Neural cell (in vitro differentiated cells): ENCODE data around the gene ODAD3. TPM values are rescaled to one million over a fixed set of nuclear protein-coding genes. Genes with fewer than 3 reads are reported as not detected.

Experiments
- H2AFZ ChIP-seq: fragments of 200-600, 300-800 bp; sonication (generic), shearing (Covaris generic); 2 replicates; pipeline ENCODE4 v1.6.0; 2014; ENCODE audit warnings: low read depth, mild to moderate bottlenecking, antibody characterized with exemption, low read length, moderate library complexity
- H3F3A ChIP-seq: fragments of 200-600 bp; shearing (Covaris generic); 2 replicates; pipeline ENCODE4 v1.6.1; 2016; ENCODE audit warnings: mild to moderate bottlenecking, moderate library complexity, mixed read lengths, antibody characterized with exemption, low read length; ENCODE audit not compliant: insufficient read depth, poor library complexity, severe bottlenecking
- H3K27ac ChIP-seq: fragments of 200-600, 300-800 bp; sonication (generic), shearing (Covaris generic); 2 replicates; pipeline ENCODE4 v1.5.1; 2014; ENCODE audit warnings: mild to moderate bottlenecking, low read length, moderate library complexity
- H3K27me3 ChIP-seq: fragments of 300-800, 200-600 bp; sonication (generic), shearing (Covaris generic); 2 replicates; pipeline ENCODE4 v1.6.0; 2014; ENCODE audit warnings: mild to moderate bottlenecking, low read depth, low read length, moderate library complexity; ENCODE audit not compliant: insufficient read depth
- H3K36me3 ChIP-seq: fragments of 300-800, 200-600 bp; sonication (generic), shearing (Covaris generic); 2 replicates; pipeline ENCODE4 v1.5.1; 2014; ENCODE audit warnings: mild to moderate bottlenecking, antibody characterized with exemption, low read length, moderate library complexity; ENCODE audit not compliant: insufficient read depth
- H3K4me2 ChIP-seq: fragments of 300-800, 200-600 bp; sonication (generic), shearing (Covaris generic); 2 replicates; pipeline ENCODE4 v1.6.0; 2014; ENCODE audit warnings: mild to moderate bottlenecking, low read length
- H3K4me3 ChIP-seq: fragments of 300-800, 200-600 bp; sonication (generic), shearing (Covaris generic); 2 replicates; pipeline ENCODE4 v1.5.1; 2014; ENCODE audit warnings: mild to moderate bottlenecking, low read length, moderate library complexity
- H3K79me2 ChIP-seq: fragments of 200-600 bp; shearing (Covaris generic); replicated peaks from 2 replicates; pipeline ENCODE4 v1.6.0; 2014; ENCODE audit warnings: mild to moderate bottlenecking, low read length, moderate library complexity; ENCODE audit not compliant: insufficient read depth
- H3K9ac ChIP-seq: fragments of 300-800, 200-600 bp; sonication (generic), shearing (Covaris generic); 2 replicates; pipeline ENCODE4 v1.6.1; 2016; ENCODE audit warnings: mild to moderate bottlenecking, low read length, mixed read lengths
- H3K9me2 ChIP-seq: fragments of 200-600 bp; shearing (Covaris generic); 2 replicates; pipeline ENCODE4 v1.6.1; 2016; ENCODE audit warnings: mild to moderate bottlenecking, low read length, mixed read lengths; ENCODE audit not compliant: insufficient read depth
- H3K9me3 ChIP-seq: fragments of 200-600, 300-800 bp; sonication (generic), shearing (Covaris generic); 2 replicates; pipeline ENCODE4 v1.6.1; 2016; ENCODE audit warnings: mild to moderate bottlenecking, mixed run types, low read length, moderate library complexity, mixed read lengths
- H4K20me1 ChIP-seq: fragments of 200-600 bp; shearing (Covaris generic); 2 replicates; pipeline ENCODE4 v1.6.1; 2016; ENCODE audit warnings: mild to moderate bottlenecking, mixed run types; ENCODE audit not compliant: insufficient read depth
- EP300 ChIP-seq: fragments of 450-650 bp; conservative IDR thresholded peaks from 2 replicates; pipeline ENCODE4 v1.6.1; 2014; ENCODE audit warnings: antibody characterized with exemption, mild to moderate bottlenecking, moderate library complexity; ENCODE audit not compliant: poor library complexity, severe bottlenecking
- EZH2 ChIP-seq: fragments of 200-600, 300-800 bp; shearing (Covaris generic), sonication (generic); IDR thresholded peaks from 2 replicates; pipeline ENCODE4 v1.6.1; 2014; ENCODE audit warnings: antibody characterized with exemption, low read length, borderline replicate concordance, mild to moderate bottlenecking; ENCODE audit not compliant: insufficient read depth, poor library complexity, severe bottlenecking
- MXI1 ChIP-seq: fragments of 450-650 bp; conservative IDR thresholded peaks from 2 replicates; pipeline ENCODE4 v1.6.1; 2014; ENCODE audit warnings: antibody characterized with exemption, mild to moderate bottlenecking; ENCODE audit not compliant: poor library complexity, severe bottlenecking
- POLR2AphosphoS5 ChIP-seq: IDR thresholded peaks from 2 replicates; pipeline ENCODE4 v1.6.1; 2012
- RAD21 ChIP-seq: fragments of 450-650 bp; conservative IDR thresholded peaks from 2 replicates; pipeline ENCODE4 v1.6.1; 2014; ENCODE audit warnings: antibody characterized with exemption, mild to moderate bottlenecking, moderate library complexity
- SMC3 ChIP-seq: fragments of 450-650 bp; conservative IDR thresholded peaks from 2 replicates; pipeline ENCODE4 v1.6.1; 2014; ENCODE audit warnings: antibody characterized with exemption, mild to moderate bottlenecking, moderate library complexity; ENCODE audit not compliant: poor library complexity
- TAF1 ChIP-seq: IDR thresholded peaks from 2 replicates; pipeline ENCODE4 v1.6.1; 2012; ENCODE audit warnings: low read depth
- polyA plus RNA-seq: library from polyadenylated mRNA; depleted of rRNA; stranded (reverse); fragments of >200 nt; gene quantifications from 2 replicates; pipeline ENCODE4 v1.2.3, GENCODE V29; 2014
- TF ChIP-seq, protein P1 (sequence below): fragments of 450-650 bp; IDR thresholded peaks from 2 replicates; pipeline ENCODE4 v1.5.1; 2014; ENCODE audit warnings: antibody characterized with exemption, mild to moderate bottlenecking, moderate library complexity; ENCODE audit not compliant: poor library complexity, severe bottlenecking
- TF ChIP-seq, protein P2 (sequence below): IDR thresholded peaks from 2 replicates; pipeline ENCODE4 v1.6.1; 2012; ENCODE audit warnings: borderline replicate concordance

The ODAD3 gene
- polyA plus RNA-seq, 1 donor from 2014 or later: 3.4 TPM

DNA sequence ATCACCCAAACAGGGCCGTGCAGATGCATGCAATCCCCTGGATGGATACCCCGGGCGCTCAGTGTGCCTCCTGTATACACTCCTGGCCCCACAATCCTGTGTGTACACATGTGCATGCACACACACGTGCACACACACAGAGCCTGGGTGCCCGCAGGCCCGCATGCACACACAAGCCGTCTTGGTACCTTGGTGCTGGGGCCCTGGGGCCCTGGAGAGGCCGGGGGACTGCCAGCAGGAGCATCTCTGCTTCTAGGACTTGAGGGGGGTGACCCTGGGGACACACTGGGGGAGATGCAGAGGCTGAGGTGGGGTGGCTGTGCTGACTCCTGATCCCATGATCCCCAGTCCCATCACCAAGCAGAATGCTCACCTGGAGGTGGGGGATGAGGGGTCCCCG, 35.3 kb downstream of the ODAD3 start:
- Histone ChIP-seq H3K79me2 (no peaks in the 10 kb centered on the region), H4K20me1 (no peaks in the 10 kb centered on the region), H3K4me3 (no peak overlapping the region), H3K27me3 (no peaks in the 10 kb centered on the region), H3K9ac (no peak overlapping the region), H3K4me2 (no peak overlapping the region), H3K9me3 (no peaks in the 10 kb centered on the region), H3F3A (no peaks in the 10 kb centered on the region), H3K9me2 (no peaks in the 10 kb centered on the region), H3K36me3 (no peaks in the 10 kb centered on the region), H3K27ac (no peak overlapping the region), H2AFZ (no peak overlapping the region)
- TF ChIP-seq, protein P1, sequence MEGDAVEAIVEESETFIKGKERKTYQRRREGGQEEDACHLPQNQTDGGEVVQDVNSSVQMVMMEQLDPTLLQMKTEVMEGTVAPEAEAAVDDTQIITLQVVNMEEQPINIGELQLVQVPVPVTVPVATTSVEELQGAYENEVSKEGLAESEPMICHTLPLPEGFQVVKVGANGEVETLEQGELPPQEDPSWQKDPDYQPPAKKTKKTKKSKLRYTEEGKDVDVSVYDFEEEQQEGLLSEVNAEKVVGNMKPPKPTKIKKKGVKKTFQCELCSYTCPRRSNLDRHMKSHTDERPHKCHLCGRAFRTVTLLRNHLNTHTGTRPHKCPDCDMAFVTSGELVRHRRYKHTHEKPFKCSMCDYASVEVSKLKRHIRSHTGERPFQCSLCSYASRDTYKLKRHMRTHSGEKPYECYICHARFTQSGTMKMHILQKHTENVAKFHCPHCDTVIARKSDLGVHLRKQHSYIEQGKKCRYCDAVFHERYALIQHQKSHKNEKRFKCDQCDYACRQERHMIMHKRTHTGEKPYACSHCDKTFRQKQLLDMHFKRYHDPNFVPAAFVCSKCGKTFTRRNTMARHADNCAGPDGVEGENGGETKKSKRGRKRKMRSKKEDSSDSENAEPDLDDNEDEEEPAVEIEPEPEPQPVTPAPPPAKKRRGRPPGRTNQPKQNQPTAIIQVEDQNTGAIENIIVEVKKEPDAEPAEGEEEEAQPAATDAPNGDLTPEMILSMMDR: no peak
- TF ChIP-seq TAF1: no peak
- no peak for TF ChIP-seq EZH2
- no peak for TF ChIP-seq MXI1
- TF ChIP-seq POLR2AphosphoS5: no peak
- TF ChIP-seq SMC3: no peak
- TF ChIP-seq, protein P2, sequence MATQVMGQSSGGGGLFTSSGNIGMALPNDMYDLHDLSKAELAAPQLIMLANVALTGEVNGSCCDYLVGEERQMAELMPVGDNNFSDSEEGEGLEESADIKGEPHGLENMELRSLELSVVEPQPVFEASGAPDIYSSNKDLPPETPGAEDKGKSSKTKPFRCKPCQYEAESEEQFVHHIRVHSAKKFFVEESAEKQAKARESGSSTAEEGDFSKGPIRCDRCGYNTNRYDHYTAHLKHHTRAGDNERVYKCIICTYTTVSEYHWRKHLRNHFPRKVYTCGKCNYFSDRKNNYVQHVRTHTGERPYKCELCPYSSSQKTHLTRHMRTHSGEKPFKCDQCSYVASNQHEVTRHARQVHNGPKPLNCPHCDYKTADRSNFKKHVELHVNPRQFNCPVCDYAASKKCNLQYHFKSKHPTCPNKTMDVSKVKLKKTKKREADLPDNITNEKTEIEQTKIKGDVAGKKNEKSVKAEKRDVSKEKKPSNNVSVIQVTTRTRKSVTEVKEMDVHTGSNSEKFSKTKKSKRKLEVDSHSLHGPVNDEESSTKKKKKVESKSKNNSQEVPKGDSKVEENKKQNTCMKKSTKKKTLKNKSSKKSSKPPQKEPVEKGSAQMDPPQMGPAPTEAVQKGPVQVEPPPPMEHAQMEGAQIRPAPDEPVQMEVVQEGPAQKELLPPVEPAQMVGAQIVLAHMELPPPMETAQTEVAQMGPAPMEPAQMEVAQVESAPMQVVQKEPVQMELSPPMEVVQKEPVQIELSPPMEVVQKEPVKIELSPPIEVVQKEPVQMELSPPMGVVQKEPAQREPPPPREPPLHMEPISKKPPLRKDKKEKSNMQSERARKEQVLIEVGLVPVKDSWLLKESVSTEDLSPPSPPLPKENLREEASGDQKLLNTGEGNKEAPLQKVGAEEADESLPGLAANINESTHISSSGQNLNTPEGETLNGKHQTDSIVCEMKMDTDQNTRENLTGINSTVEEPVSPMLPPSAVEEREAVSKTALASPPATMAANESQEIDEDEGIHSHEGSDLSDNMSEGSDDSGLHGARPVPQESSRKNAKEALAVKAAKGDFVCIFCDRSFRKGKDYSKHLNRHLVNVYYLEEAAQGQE: no peak
- no peak for TF ChIP-seq RAD21
- TF ChIP-seq EP300: no peak

DNA sequence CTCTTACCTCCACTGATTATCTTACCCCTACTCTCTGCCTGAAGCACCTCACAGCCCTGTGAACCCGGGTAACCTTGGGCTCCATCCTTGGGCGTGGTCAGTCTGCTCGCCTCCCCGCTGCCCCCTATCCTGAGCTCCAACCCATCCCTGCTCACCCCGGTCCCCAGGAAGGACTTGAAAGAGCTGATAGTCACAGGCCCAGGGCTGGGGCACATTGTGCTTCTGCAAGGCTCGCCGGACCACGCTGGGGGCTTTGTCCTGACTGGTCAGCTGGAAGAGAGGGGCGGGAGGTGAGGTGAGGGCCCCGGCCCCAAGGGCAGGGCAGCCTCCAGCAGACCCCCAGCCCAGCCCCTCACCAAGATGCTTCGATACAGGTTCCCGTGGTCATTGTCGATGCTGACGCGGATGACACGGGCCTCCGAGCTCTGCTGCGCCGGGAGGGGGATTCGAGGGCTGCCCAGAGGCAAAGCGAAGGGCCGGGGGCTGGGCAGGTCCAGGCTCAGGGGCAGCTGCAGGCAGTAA, 37.8 kb downstream of the ODAD3 start:
- no peaks in the 10 kb centered on the region for H3K9me3 ChIP-seq
- no peaks in the 10 kb centered on the region for H3K36me3 ChIP-seq
- no peaks in the 10 kb centered on the region for H3K9me2 ChIP-seq
- H3F3A ChIP-seq: no peaks in the 10 kb centered on the region
- H2AFZ ChIP-seq: no peak overlapping the region
- H3K27ac ChIP-seq: no peak overlapping the region
- H3K4me2 ChIP-seq: no peak overlapping the region
- H4K20me1 ChIP-seq: no peaks in the 10 kb centered on the region
- no peaks in the 10 kb centered on the region for H3K79me2 ChIP-seq
- H3K9ac ChIP-seq: no peak overlapping the region
- no peaks in the 10 kb centered on the region for H3K27me3 ChIP-seq
- no peak overlapping the region for H3K4me3 ChIP-seq
- TF ChIP-seq, protein P1: no peak
- TF ChIP-seq MXI1 (no peak), RAD21 (no peak), TAF1 (no peak), EZH2 (no peak), POLR2AphosphoS5 (no peak), EP300 (no peak), SMC3 (no peak)
- TF ChIP-seq, protein P2: no peak
